Measurements from ENCODE around the gene CYP4F11. TPM values are rescaled to one million over a fixed set of nuclear protein-coding genes. Genes with fewer than 3 reads are reported as not detected.
"Not testable (repeated sequence)": the region's sequence is repeated elsewhere in the genome, so short reads cannot be mapped to it uniquely, and the experiment has no call there.

The CYP4F11 gene, protein sequence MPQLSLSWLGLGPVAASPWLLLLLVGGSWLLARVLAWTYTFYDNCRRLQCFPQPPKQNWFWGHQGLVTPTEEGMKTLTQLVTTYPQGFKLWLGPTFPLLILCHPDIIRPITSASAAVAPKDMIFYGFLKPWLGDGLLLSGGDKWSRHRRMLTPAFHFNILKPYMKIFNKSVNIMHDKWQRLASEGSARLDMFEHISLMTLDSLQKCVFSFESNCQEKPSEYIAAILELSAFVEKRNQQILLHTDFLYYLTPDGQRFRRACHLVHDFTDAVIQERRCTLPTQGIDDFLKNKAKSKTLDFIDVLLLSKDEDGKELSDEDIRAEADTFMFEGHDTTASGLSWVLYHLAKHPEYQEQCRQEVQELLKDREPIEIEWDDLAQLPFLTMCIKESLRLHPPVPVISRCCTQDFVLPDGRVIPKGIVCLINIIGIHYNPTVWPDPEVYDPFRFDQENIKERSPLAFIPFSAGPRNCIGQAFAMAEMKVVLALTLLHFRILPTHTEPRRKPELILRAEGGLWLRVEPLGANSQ
- 1 to 10 TPM in 1 of 4 donors, under 1 TPM in 2, not detected in 1; 0.05 to 1.3 (median 0.64) TPM for polyA plus RNA-seq (ENCODE audit: insufficient read length in 4 of 4)

DNA sequence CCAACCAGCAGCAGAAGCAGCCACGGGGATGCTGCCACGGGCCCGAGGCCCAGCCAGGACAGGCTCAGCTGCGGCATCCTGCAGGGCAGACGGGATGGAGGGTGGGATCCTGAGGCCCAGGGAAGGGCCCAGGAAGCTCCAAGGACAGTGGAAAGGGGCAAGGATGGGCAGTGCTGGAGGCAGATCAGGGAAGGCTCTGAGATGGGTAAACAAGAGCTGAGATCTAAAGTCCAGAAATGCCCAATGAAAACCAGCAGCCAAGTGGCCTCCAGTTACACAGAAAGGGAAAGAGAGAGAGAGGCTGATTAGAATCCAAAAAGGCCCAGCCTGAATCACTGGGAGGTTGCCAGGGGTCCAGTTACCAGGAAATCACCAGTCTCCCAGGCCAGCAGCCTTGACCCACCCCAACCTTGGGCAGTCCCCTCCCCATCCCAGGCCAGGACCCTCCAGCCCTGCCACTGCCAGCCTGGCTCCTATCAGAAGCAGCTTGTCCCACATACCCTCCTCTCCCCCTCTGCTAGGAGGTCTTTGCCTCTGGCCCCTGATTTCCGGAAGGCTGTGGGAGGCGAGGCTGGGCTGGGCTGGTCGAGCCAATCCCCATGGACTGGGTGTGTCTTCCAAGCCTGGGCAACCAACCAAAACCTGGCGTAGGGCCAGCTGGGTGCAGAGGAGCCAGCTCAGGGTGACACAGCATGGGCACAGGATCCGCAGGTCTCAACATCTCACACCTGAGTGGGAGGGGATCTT is at the start of gene CYP4F11:
TSS of gene CYP4F11 (minus strand) at position 198 of the 747 bp plus-strand sequence. CDS start at position 77, 121 bp downstream.
- no peak for DNase-seq (ENCODE audit: low read depth in 4 of 4, low spot score in 2 of 4)

GRCh38 chr19:15979293-15979692 is 45.0 kb upstream of the CYP4F11 start:
- DNase-seq (ENCODE audit: low read depth in 4 of 4, low spot score in 2 of 4) = no peak

DNA sequence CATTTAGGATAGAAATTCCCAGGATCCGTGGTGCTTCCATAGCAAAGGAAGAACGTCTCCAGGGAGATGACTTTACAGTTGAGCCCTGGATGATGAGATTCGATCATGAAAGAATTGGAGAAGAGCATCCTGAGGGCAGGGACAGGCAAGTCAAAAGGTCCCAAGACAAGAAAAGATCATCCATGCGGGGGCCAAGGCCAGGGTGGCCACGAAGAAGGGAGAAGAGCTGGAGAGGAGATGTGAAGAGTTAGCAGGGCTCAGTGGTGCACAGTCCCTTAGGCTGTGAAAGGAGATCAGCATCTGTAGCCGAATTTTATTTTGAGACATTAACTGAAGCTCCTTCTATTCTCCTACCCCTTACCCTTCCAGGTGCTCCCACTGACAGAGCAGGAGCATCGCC is 43.4 kb upstream of the CYP4F11 start:
- DNase-seq (ENCODE audit: low read depth in 4 of 4, low spot score in 2 of 4) = no peak

- DNase-seq (ENCODE audit: low read depth in 4 of 4, low spot score in 2 of 4) = no peak
Observed at GRCh38 chr19:15976836-15977689, 42.7 kb upstream of the CYP4F11 start.

GRCh38 chr19:15974856-15975255 is 40.5 kb upstream of the CYP4F11 start:
- no peak for DNase-seq (ENCODE audit: low read depth in 4 of 4, low spot score in 2 of 4)

DNA sequence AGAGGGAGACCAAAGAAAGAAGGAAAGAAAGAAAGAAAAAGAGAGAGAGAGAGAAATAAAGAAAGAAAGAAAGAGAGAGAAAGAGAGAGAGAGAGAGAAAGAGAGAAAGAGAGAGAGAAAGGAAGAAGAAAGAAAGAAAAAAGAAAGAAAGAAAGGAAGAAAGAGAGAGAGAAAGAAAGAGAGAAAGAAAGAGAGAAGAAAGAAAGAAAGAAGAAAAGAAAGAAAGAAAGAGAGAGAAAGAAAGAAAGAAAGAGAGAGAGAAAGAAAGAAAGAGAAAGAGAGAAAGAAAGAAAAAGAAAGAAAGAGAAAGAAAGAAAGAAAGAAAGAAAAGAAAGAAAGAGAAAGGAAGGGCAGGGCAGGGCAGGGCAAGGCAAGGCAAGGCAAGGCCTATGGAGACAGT is 37.7 kb upstream of the CYP4F11 start:
- DNase-seq (ENCODE audit: low read depth in 4 of 4, low spot score in 2 of 4) = not testable (repeated sequence)

DNA sequence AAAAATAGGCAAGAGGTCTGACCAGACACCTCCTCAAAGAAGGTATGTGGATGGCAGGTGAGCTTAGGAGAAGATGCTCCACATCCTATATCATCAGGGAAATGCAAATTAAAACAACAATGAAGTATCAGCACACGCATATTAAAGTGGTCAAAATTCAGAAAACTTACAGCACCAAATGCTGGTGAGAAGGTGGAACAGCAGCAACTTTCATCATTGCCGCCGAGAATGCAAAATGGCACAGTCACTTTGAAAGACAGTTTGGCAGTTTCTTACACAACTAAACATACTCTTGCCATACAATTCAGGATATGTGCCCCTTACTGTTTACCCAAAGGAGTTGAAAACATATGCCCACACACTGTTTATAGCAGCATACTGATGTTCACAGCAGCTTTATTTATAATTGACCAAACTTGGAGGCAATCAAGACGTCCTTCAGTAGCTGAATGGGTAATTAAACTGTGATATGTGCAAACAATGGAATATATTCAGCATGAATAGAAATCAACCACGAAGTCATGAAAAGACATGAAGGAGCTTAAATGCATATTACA is 37.0 kb upstream of the CYP4F11 start:
- no peak for DNase-seq (ENCODE audit: low read depth in 4 of 4, low spot score in 2 of 4)

DNA sequence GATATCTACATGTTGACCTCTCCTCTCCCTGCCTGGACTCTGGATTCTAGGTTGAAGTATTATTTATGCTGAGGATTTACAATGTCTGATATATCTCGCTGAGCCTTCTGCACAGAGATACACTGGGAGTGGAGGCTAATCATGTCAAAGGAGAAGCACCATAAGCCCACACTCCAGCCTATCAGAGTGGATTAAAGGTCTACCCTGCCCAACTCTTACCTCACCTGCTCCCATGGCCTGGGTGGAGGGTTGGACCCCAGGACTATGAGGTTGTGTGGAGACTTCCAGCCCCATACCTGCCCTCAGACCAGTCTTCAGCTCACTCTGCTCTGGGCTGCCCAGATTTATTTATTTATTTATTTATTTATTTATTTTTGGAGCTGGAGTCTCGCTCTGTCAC is 29.9 kb upstream of the CYP4F11 start:
- DNase-seq (ENCODE audit: low read depth in 4 of 4, low spot score in 2 of 4) = no peak

GRCh38 chr19:15962319-15962718 is 28.0 kb upstream of the CYP4F11 start:
- DNase-seq (ENCODE audit: low read depth in 4 of 4, low spot score in 2 of 4) = no peak

GRCh38 chr19:15954820-15955219 is 20.5 kb upstream of the CYP4F11 start:
- no peak for DNase-seq (ENCODE audit: low read depth in 4 of 4, low spot score in 2 of 4)

DNA sequence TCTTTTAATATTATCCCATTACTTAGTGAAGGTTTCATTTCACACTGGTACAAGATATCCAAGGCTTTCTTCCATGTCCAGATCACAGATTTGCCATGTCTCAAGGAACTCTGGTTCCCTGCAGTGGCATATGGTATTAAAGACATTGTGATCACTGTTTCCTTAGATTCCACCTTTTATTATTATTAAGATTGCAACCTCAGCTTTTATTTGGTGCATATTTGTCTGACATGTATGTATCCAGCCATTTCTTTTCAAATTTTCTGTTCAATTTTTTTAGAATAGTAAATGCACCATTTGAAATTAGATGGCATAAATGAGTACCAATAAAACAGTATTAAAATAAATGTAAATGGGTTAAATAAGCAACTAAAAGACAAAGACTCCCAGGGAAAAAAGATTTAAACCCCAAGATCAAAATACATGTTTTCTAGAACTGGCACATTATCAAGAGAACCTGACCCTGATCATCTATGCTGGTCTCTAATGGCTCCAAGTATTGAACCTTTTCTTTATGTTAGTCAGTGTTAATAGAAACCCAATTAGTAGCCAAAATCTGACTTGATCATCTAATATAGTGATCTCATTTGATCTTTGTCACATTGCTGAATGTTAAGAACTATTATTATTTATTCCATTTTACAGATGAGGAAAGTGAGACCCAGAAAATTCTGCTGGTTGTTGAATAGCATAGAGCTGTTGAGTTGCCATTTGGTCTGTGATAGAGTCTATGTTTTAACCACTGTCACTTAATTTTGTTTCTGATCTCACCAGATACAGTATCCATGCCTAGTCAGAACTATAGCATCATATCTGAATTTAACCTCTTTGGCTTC is 14.1 kb upstream of the CYP4F11 start, which contains the start of gene OR10H4:
TSS of gene OR10H4 (plus strand) at position 786 of the 836 bp plus-strand sequence. CDS start at position 786, 0 bp downstream.
- no peak for DNase-seq (ENCODE audit: low read depth in 4 of 4, low spot score in 2 of 4)

DNA sequence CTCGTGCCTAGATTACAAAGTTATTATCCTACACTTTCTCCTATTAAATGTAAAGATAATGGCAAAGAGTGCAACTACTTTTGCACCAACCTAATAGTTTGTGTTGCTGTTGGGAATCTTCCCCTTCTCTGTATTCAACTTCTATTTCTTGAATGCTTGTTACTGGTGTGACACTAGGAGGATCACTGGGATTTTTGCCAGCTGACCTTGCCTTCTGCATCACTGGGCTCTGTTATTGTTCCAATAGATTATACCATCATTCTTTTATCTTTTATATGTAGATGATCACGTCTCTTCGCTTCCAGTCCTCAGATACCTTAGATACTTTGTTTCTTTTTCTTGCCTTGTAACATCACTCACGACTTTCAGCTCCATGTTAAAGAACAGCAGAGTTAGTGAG is 11.0 kb upstream of the CYP4F11 start:
- no peak for DNase-seq (ENCODE audit: low read depth in 4 of 4, low spot score in 2 of 4)

- no peak for DNase-seq (ENCODE audit: low read depth in 4 of 4, low spot score in 2 of 4)
Observed at GRCh38 chr19:15944401-15944800, 10.1 kb upstream of the CYP4F11 start.

DNA sequence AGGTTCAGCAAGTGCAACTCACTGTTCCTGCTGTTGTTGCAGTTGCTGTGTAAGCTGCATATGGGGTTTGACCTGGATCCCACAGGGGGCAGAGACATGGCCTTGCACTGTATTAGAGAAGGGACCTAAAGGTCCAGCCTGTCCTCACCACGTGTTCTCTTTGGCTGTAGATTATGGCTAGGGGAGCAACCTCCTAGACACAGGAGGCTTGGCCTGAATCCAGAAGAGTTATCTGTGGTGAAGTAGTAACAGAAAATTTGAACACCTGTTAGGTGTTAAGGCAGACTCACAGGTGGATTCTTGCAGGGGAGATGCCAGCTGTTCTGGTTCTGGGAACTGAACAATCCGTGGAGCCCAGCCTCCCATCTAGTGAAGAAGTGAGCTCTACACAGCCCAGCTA is 3.4 kb upstream of the CYP4F11 start:
- DNase-seq (ENCODE audit: low read depth in 4 of 4, low spot score in 2 of 4) = no peak

DNA sequence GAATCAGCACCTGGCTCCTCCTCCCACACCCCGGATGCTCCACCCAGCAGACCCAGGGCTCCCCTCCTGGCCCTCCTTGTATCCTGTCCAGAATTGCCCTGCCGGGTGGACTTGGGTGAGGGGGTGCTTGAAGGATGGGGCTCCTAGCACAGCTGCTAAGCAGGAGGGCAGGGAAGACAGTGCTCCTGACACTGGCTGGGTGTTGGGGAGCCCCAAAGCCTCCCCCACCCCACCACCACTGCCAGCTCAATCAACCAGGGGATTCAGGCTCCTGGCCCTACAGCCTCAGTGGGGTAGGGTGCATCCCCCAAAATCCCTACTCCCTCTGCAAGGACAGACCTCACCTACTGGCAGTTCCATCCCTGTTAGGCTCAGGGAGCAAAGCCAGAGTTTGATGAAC is 2.6 kb upstream of the CYP4F11 start:
- DNase-seq (ENCODE audit: low read depth in 4 of 4, low spot score in 2 of 4) = no peak

- no peak for DNase-seq (ENCODE audit: low read depth in 4 of 4, low spot score in 2 of 4)
Observed at GRCh38 chr19:15936173-15936572, 1.8 kb upstream of the CYP4F11 start.

DNA sequence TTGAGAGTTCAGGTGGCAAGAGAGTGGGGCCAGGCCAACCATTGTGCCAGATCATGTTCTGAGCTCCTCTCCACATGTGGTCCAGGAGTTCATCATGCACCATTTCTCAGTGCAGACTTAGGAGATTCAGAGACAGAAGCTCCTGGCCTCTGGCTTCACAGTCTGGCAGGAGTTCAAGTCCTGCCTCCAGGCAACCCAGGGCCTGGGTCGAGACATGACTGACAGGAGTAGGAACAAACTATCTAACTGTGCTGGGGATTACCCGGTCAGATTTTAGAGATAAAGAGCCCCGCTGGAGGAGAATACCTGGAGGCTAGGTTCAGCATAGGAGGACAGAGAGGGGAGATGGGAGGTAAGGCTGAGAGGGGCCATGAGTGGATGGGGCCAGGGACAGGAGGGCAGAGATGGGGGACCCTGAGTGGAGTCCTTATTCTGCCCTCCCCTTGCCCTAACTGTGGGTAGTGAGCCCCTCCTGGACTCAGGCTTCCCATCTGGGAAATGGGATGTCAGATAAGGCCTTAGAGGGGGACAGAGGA is 906 bp upstream of the CYP4F11 start:
- no peak for DNase-seq (ENCODE audit: low read depth in 4 of 4, low spot score in 2 of 4)

GRCh38 chr19:15933761-15934331 is 483 bp downstream of the CYP4F11 start:
- not testable (repeated sequence) for DNase-seq (ENCODE audit: low read depth in 4 of 4, low spot score in 2 of 4)

GRCh38 chr19:15928321-15928720 is 6.0 kb downstream of the CYP4F11 start:
- DNase-seq (ENCODE audit: low read depth in 4 of 4, low spot score in 2 of 4) = no peak

Data from left renal cortex interstitium (tissue), 4 donors.